ENCODE data around the gene UBTD1.
"Not testable (repeated sequence)": the region's sequence is repeated elsewhere in the genome, so short reads cannot be mapped to it uniquely, and the experiment has no call there.

UBTD1 gene

GRCh38 chr10:97468162-97468561, 30.6 kb upstream of the UBTD1 start:
- H3K27ac ChIP-seq, result no peak overlapping the region
- no peak for TF ChIP-seq CTCF (IDR thresholded peaks at IDR 0.05)

- not testable (repeated sequence) for H3K27ac ChIP-seq
Observed at GRCh38 chr10:97468781-97469180, 29.9 kb upstream of the UBTD1 start.

- H3K27ac ChIP-seq, result no peak overlapping the region
- TF ChIP-seq ZFX (IDR thresholded peaks at IDR 0.05; ENCODE audit: borderline replicate concordance), result no peak
- no peak for TF ChIP-seq CTCF (IDR thresholded peaks at IDR 0.05)
Observed at GRCh38 chr10:97474918-97475317, 23.8 kb upstream of the UBTD1 start.

GRCh38 chr10:97475936-97476594, 22.7 kb upstream of the UBTD1 start:
- no peak overlapping the region for H3K27ac ChIP-seq
- TF ChIP-seq CTCF (IDR thresholded peaks at IDR 0.05) (no peak), ZFX (IDR thresholded peaks at IDR 0.05; ENCODE audit: borderline replicate concordance) (no peak)

- H3K27ac ChIP-seq, result not testable (repeated sequence)
Observed at GRCh38 chr10:97479410-97479809, 19.3 kb upstream of the UBTD1 start.

- no peak overlapping the region for H3K27ac ChIP-seq
Observed at GRCh38 chr10:97479939-97480338, 18.8 kb upstream of the UBTD1 start.

GRCh38 chr10:97481071-97481470, 17.7 kb upstream of the UBTD1 start:
- H3K27ac ChIP-seq, result no peak overlapping the region

More at GRCh38 chr10:97479939-97480338, 18.8 kb upstream of the UBTD1 start:
- no peak for TF ChIP-seq ZFX (IDR thresholded peaks at IDR 0.05; ENCODE audit: borderline replicate concordance)
- no peak for TF ChIP-seq CTCF (IDR thresholded peaks at IDR 0.05)

GRCh38 chr10:97482381-97482780, 16.3 kb upstream of the UBTD1 start:
- no peak overlapping the region for H3K27ac ChIP-seq
- TF ChIP-seq CTCF (IDR thresholded peaks at IDR 0.05) (no peak), ZFX (IDR thresholded peaks at IDR 0.05; ENCODE audit: borderline replicate concordance) (no peak)

More at GRCh38 chr10:97481071-97481470, 17.7 kb upstream of the UBTD1 start:
- TF ChIP-seq CTCF (IDR thresholded peaks at IDR 0.05) (no peak), ZFX (IDR thresholded peaks at IDR 0.05; ENCODE audit: borderline replicate concordance) (no peak)

Data from 22Rv1 (cell line).